Activated T-helper 2 cell treated with anti-CD3 and anti-CD28 coated beads, Interferon-gamma antibody, Interleukin-2, Interleukin-4, amounts not matched to agents 10 μg/mL and 5 μg/mL and 100 μg/mL, durations not matched to agents 14 hours and 24 hours and 36 hours (primary cell): ENCODE measurements around the gene TRPT1. TPM values are rescaled to one million over a fixed set of nuclear protein-coding genes. Genes with fewer than 3 reads are reported as not detected.

Source experiments
- DNase-seq: peaks from one replicate; pipeline ENCODE4 v3.0.0; 2021; ENCODE audit warnings: low spot score
- H3K27ac Mint-ChIP-seq: one replicate; pipeline ENCODE4 v1.8.0; 2021; ENCODE audit warnings: mixed read lengths
- H3K27me3 Mint-ChIP-seq: one replicate; pipeline ENCODE4 v1.8.0; 2021; ENCODE audit warnings: low read depth, mixed read lengths
- H3K36me3 Mint-ChIP-seq: one replicate; pipeline ENCODE4 v1.8.0; 2021; ENCODE audit warnings: low read depth, mixed read lengths
- H3K4me1 Mint-ChIP-seq: one replicate; pipeline ENCODE4 v1.8.0; 2021; ENCODE audit warnings: low read depth, mixed read lengths
- H3K4me3 Mint-ChIP-seq: one replicate; pipeline ENCODE4 v1.8.0; 2021; ENCODE audit warnings: low read depth, mild to moderate bottlenecking, moderate library complexity, mixed read lengths
- H3K9me3 Mint-ChIP-seq: one replicate; pipeline ENCODE4 v1.8.0; 2021; ENCODE audit warnings: mixed read lengths
- intact Hi-C: fragments of 100-400 bp; cut with micrococcal nuclease; formaldehyde crosslinking; loops from one replicate; pipeline ENCODE4 v1.15.1; 2023
- total RNA-seq: library from RNA; stranded (reverse); gene quantifications from 2 replicates; pipeline ENCODE4 v1.2.3, GENCODE V29; 2022

Gene TRPT1
- total RNA-seq, 1 donor from 2014 or later: 35.5 TPM

DNA sequence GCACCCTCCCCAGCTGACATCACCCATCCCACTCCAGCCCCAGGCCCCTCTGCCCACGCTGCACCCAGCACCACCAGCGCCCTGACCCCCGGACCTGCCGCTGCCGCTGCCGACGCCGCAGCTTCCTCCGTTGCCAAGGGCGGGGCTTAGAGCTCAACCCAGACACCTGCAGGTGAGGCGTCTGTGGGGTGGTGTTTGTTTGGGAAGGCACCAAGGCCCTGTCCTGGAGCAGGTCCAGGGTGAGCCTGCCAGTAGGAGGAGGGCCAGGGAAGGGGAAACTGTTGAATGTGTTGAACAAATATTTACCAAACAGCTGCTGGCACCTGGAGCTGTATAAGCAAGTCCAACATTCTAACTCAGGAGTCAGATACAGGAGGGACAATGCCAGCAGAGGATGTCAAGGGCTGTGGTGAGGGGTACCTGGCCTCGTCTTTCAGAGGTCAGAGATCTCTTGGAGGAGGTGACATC, 11.5 kb upstream of the TRPT1 start:
- Mint-ChIP-seq H3K4me3 (peak overlapping the region; percentile 13), H3K36me3 (peaks cover 36% of the 10 kb centered on the region), H3K4me1 (peaks cover 19% of the 10 kb centered on the region), H3K27ac (no peak overlapping the region), H3K9me3 (no peaks in the 10 kb centered on the region), H3K27me3 (no peaks in the 10 kb centered on the region)
- DNase-seq: no peak
- intact Hi-C loops: no loop called here

GRCh38 chr11:64235437-64236161, 9.6 kb upstream of the TRPT1 start:
- Mint-ChIP-seq H3K36me3 (peaks cover 32% of the 10 kb centered on the region), H3K27me3 (no peaks in the 10 kb centered on the region), H3K4me1 (peaks cover 18% of the 10 kb centered on the region), H3K4me3 (peak overlapping the region; percentile 85), H3K9me3 (no peaks in the 10 kb centered on the region), H3K27ac (no peak overlapping the region)
- DNase-seq: no peak
- intact Hi-C loops: no loop called here

DNA sequence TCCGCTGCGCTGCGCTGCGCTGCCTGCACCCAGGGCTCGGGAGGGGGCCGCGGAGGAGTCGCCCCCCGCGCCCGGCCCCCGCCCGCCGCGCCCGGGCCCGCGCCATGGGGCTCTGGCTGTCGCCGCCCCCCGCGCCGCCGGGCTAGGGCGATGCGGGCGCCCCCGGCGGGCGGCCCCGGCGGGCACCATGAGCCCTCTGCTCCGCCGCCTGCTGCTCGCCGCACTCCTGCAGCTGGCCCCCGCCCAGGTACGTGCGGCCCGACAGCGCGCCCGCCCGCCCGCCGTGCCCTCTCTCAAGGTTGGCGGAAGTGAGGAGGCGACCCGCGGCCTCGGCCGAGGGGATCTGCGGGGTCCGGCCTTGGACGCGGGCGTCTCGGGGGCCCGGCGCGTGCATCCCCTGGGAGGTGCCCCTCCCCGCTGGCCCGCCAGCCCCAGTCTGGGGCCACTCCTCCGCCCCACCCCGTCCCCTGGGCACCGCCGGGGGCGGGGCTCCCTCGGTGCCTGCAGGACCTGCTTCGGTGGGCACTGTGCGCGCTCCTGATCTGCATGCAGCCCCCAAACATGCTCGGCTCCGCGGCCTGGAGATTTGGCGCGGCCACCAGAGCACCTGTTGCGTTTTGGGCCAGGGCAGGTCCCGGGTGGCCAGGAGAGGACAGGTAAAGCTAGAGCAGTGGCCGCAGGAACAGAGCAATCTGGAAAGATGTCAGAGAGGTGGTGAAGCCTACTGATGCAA, 8.8 kb upstream of the TRPT1 start:
- peaks cover 27% of the 10 kb centered on the region for H3K36me3 Mint-ChIP-seq
- peak; percentile 43 for DNase-seq
- peak overlapping the region; percentile 60 for H3K27ac Mint-ChIP-seq
- intact Hi-C loops: no loop called here
- H3K4me3 Mint-ChIP-seq: peak overlapping the region; percentile 85
- H3K27me3 Mint-ChIP-seq: no peaks in the 10 kb centered on the region
- peaks cover 14% of the 10 kb centered on the region for H3K4me1 Mint-ChIP-seq
- no peaks in the 10 kb centered on the region for H3K9me3 Mint-ChIP-seq

DNA sequence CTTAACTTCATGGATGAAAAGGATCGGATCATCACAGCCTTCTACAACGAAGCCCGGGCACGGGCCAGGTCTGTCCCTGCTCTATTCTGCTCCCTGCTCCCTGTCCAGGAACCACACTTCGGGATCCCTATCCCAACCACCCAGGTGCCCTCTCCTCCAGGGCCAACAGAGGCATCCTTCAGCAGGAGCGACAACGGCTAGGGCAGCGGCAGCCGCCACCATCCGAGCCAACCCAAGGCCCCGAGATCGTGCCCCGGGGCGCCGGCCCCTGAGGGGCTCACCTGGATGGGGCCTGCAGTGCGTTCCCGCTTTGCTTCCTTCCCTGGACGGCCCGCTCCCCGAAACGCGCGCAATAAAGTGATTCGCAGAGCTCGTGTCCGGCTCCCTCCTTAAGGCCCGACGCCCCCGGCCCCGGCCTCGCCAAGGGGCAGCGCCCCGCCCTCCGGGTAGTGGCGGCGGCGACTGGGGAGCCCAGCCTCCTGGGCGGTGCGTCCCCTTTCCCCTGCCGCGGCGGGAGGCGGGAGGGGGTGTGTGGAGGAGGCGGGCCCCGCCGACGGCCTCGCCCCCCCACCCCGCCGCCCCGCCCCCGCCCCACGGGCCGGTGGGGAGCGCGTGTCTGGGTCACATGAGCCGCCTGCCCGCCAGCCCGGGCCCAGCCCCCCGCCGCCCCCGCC, 8.1 kb upstream of the TRPT1 start, which contains the start of gene VEGFB:
TSS of gene VEGFB (plus strand) at position 672 of the 674 bp plus-strand sequence. CDS start 250 bp downstream, outside the sequence.
- peak; percentile 71 for DNase-seq
- intact Hi-C loops: no loop called here
- Mint-ChIP-seq H3K27ac (peak within 1 kb of the TSS; percentile 60), H3K9me3 (no peaks in the 10 kb centered on the region), H3K4me3 (peak within 1 kb of the TSS; percentile 85), H3K27me3 (no peaks in the 10 kb centered on the region), H3K4me1 (peaks cover 20% of the 10 kb centered on the region), H3K36me3 (peaks cover 27% of the 10 kb centered on the region)

GRCh38 chr11:64232967-64233315, 7.0 kb upstream of the TRPT1 start:
- Mint-ChIP-seq H3K27ac (peak overlapping the region; percentile 36), H3K4me3 (peak overlapping the region; percentile 72), H3K4me1 (peaks cover 22% of the 10 kb centered on the region), H3K36me3 (peaks cover 18% of the 10 kb centered on the region), H3K9me3 (no peaks in the 10 kb centered on the region), H3K27me3 (no peaks in the 10 kb centered on the region)
- intact Hi-C loops: no loop called here
- no peak for DNase-seq

DNA sequence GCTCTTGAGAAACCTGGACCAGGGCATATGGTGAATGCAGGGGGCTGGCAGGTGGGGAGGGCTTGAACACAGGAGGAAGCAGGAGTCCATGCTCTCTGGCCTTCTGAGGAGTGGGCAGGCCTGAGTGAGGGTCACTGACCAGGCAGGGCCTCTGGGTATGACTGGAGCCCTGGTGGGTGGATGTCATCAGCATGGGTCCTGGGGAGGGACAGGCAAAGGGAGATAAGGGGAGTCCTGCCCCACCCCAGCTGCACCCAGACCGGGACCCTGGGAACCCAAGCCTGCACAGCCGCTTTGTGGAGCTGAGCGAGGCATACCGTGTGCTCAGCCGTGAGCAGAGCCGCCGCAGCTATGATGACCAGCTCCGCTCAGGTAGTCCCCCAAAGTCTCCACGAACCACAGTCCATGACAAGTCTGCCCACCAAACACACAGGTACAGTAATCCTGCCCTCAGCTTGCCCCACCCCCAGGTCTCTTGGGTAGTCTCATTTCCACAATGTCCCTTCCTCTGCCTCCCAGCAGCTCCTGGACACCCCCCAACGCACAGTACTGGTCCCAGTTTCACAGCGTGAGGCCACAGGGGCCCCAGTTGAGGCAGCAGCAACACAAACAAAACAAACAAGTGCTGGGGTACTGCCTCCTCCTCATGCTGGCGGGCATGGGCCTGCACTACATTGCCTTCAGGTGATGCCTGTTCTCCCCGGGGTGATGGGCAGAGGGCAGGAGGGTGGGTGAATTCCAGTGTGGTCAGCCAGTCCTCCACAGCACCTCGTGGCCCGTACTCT, 6.4 kb upstream of the TRPT1 start:
- H3K27ac Mint-ChIP-seq: peak overlapping the region; percentile 36
- no peak for DNase-seq

GRCh38 chr11:64231546-64231945, 5.6 kb upstream of the TRPT1 start:
- Mint-ChIP-seq H3K36me3 (peaks cover 6% of the 10 kb centered on the region), H3K4me3 (peak overlapping the region; percentile 84), H3K4me1 (peaks cover 29% of the 10 kb centered on the region), H3K27ac (no peak overlapping the region), H3K9me3 (no peaks in the 10 kb centered on the region), H3K27me3 (no peaks in the 10 kb centered on the region)
- intact Hi-C loops: no loop called here
- no peak for DNase-seq

More for the DNA sequence above, 6.4 kb upstream of the TRPT1 start:
- Mint-ChIP-seq H3K27me3 (no peaks in the 10 kb centered on the region), H3K4me3 (peak overlapping the region; percentile 84), H3K9me3 (no peaks in the 10 kb centered on the region), H3K4me1 (peaks cover 26% of the 10 kb centered on the region), H3K36me3 (peaks cover 13% of the 10 kb centered on the region)
- intact Hi-C loops: no loop called here

- H3K4me3 Mint-ChIP-seq: peak overlapping the region; percentile 84
- H3K36me3 Mint-ChIP-seq: peaks cover 6% of the 10 kb centered on the region
- H3K4me1 Mint-ChIP-seq: peaks cover 29% of the 10 kb centered on the region
- H3K27ac Mint-ChIP-seq: peak overlapping the region; percentile 68
- intact Hi-C loops: no loop called here
- H3K9me3 Mint-ChIP-seq: no peaks in the 10 kb centered on the region
- no peak for DNase-seq
- no peaks in the 10 kb centered on the region for H3K27me3 Mint-ChIP-seq
Measured at GRCh38 chr11:64230985-64231365, 5.0 kb upstream of the TRPT1 start.

DNA sequence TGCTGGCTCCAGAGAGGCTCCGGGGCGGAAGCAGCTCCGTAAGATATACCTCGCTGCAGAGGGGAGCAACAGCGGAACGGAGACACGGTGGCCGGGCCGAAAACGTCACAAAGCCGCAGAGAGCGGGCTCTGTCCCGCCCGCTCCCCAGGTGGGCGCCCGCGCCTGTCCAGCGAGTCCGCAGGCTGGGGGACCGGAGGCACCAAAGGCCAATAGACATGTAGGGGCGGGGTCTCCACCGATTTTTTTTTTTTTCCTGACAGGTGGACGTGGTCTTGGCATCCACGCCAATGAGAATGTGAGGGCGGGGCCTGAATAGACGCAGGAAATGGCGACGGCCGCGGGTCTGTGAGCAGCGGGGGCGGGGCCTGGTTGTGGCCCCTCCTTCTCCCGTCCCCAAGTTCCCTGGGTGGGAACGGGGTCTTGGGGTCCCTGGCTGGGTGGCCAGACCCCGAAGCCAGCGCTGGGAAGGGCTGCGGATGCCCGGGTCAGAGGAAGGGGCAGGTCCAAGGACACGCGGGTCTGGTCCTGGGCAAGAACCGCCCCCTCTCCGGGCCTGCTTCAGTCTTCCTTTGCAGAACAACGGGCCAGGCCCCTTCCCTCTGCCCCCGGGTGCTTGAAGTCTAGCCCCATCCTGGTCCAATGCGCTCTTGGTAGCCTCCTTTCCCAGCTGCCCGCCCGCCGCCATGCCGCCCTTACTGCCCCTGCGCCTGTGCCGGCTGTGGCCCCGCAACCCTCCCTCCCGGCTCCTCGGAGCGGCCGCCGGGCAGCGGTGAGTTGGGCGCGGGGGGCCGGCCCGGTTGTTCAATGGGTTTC, 4.4 kb upstream of the TRPT1 start, which contains the start of gene DNAJC4:
TSS of gene DNAJC4 (plus strand) at position 378 of the 814 bp plus-strand sequence. CDS start at position 685, 307 bp downstream.
- Mint-ChIP-seq H3K27me3 (no peaks in the 10 kb centered on the region), H3K27ac (peak within 1 kb of the TSS; percentile 81), H3K36me3 (peaks cover 3% of the 10 kb centered on the region), H3K4me3 (peak within 1 kb of the TSS; percentile 84), H3K4me1 (peaks cover 26% of the 10 kb centered on the region), H3K9me3 (no peaks in the 10 kb centered on the region)
- peak; percentile 89 for DNase-seq
- intact Hi-C loops: no loop called here

DNA sequence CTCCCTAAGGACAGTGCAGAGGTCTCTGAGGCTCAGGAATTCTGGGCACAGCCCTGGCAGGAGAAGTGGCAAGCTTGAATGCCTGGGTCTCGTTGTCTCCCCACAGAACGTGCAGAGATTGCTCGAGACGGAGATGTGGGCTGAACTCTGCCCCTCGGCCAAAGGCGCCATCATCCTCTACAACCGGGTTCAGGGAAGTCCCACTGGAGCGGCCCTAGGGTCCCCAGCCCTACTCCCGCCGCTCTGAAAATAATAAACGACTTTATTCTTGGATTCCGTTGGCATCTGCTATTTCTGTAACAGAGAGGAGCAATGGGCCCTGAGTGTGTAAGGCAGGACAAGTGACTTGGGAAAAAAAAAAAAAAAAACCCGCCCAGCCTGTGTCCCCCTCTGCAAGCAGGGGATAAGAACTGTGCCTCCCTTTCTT, 3.8 kb upstream of the TRPT1 start:
- Mint-ChIP-seq H3K9me3 (no peaks in the 10 kb centered on the region), H3K36me3 (peaks cover 6% of the 10 kb centered on the region), H3K4me1 (peaks cover 22% of the 10 kb centered on the region), H3K4me3 (peak overlapping the region; percentile 84), H3K27me3 (no peaks in the 10 kb centered on the region), H3K27ac (peak overlapping the region; percentile 81)
- intact Hi-C loops: loop anchor here (5.0 kb wide), 1 partner anchor 42 kb away; the partner anchor contains the start of gene STIP1
- DNase-seq: no peak

DNA sequence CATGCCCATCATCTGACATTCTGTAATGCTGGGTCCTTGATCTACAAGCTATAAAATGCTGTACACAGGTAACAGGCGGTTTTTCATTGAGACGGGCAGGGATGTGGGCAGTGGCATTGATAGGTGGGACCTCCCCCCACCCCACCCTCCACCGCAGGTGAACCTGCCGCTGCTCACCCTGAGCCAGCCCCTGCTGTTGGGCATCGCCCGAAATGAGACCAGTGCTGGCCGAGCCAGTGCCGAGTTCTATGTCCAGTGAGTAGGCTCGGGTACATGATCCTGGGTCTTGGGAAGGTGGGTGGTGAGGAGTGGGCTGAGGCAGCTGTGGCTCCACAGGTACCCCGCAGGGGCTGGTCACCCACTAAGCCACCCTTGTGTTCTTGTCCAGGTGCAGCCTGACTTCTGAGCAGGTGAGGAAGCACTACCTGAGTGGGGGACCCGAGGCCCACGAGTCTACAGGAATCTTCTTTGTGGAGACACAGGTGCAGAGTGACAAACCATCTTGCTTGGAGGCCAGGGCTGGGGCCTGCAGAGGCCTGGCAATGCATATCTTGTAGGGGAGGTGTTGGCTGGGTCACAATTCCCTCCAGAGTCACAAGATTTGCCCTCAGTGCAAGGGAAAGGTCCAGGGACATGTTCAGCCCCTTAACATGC, 3.2 kb upstream of the TRPT1 start:
- no peak for DNase-seq
- peak overlapping the region; percentile 84 for H3K4me3 Mint-ChIP-seq
- no peak overlapping the region for H3K27ac Mint-ChIP-seq
- intact Hi-C loops: loop anchor here (5.0 kb wide), 1 partner anchor 42 kb away; the partner anchor contains the start of gene STIP1
- H3K9me3 Mint-ChIP-seq: no peaks in the 10 kb centered on the region
- H3K27me3 Mint-ChIP-seq: no peaks in the 10 kb centered on the region
- peaks cover 22% of the 10 kb centered on the region for H3K4me1 Mint-ChIP-seq
- peaks cover 7% of the 10 kb centered on the region for H3K36me3 Mint-ChIP-seq
